K562 (cell line): Measurements from ENCODE around the gene VSNL1. TPM values are rescaled to one million over a fixed set of nuclear protein-coding genes. Genes with fewer than 3 reads are reported as not detected.
A peak's percentile ranks its signal among the peaks of the same experiment; 100 is the strongest.

Experiments
- ATAC-seq: fragments of 200-7000 bp; cut with Tn5 transposase; 3 replicates; pipeline ENCODE4 v1.9.1; 2020; ENCODE audit warnings: moderate library complexity
- BruUV-seq: library from RNA; stranded (reverse); fragments of 400-500 nt; replicated peaks from 2 replicates; lab custom pipeline; 2021; lab: Mats Ljungman, UMichigan
- CTCF ChIA-PET: fragments of 300-600 bp; formaldehyde crosslinking; extraction: SDS; loops from one replicate; lab custom pipeline; 2021; ENCODE audit warnings: low intra/inter-chr PET ratio; lab: Yijun Ruan, JAX
- POLR2A ChIA-PET: fragments of 300-600, 350-650 bp; sonication (Branson Sonifier 250); formaldehyde crosslinking; extraction: SDS; loops from one replicate; lab custom pipeline; 2021; ENCODE audit warnings: antibody characterized with exemption, inconsistent platforms; lab: Yijun Ruan, JAX
- DNase-seq, 4 experiments: peaks; one replicate each; pipeline versions ENCODE4 v3.0.0 to v3.0.0-alpha.2; 2011 to 2018; ENCODE audit warnings: low spot score in 3 of 4, mixed read lengths in 3 of 4; ENCODE audit errors: extremely low read depth in 1 of 4
- FAIRE-seq: peaks from 2 replicates; lab custom pipeline; 2011; peaks lifted over from hg19 to GRCh38; lab: Jason Lieb, UNC
- H2AFZ ChIP-seq: 2 replicates; pipeline ENCODE4 v1.6.0; 2011; ENCODE audit warnings: low read depth, low read length, control low read depth, inconsistent platforms
- H3K27ac ChIP-seq: fragments of 200-600 bp; 3 replicates; pipeline ENCODE4 v1.8.0; 2011; ENCODE audit warnings: low read depth, mild to moderate bottlenecking, control low read depth, inconsistent platforms, low read length, moderate library complexity, mixed read lengths; ENCODE audit errors: extremely low read depth
- H3K27me3 ChIP-seq, 2 experiments: fragments of 300-600 bp in 1 of 2; 2 replicates in 1 of 2; 3 replicates in 1 of 2; pipeline versions ENCODE4 v1.6.0 to v1.8.0; 2011; ENCODE audit warnings: inconsistent platforms in 2 of 2, low read length in 2 of 2, mild to moderate bottlenecking in 1 of 2, mixed read lengths in 1 of 2, moderate library complexity in 1 of 2; ENCODE audit not compliant: control insufficient read depth in 2 of 2, insufficient read depth in 2 of 2
- H3K36me3 ChIP-seq: fragments of 300-600 bp; 3 replicates; pipeline ENCODE4 v1.8.0; 2011; ENCODE audit warnings: mild to moderate bottlenecking, low read length, inconsistent platforms; ENCODE audit not compliant: control insufficient read depth, insufficient read depth
- H3K4me1 ChIP-seq, 2 experiments: fragments of 200-600 bp in 1 of 2; replicated peaks in 1 of 2; 2 replicates in 1 of 2; 3 replicates in 1 of 2; pipeline versions ENCODE4 v1.5.1 to v1.8.0; 2011; ENCODE audit warnings: inconsistent platforms in 2 of 2, low read length in 2 of 2, mild to moderate bottlenecking in 1 of 2, mixed read lengths in 1 of 2, moderate library complexity in 1 of 2; ENCODE audit not compliant: control insufficient read depth in 2 of 2, insufficient read depth in 2 of 2
- H3K4me2 ChIP-seq: 2 replicates; pipeline ENCODE4 v1.6.1; 2011; ENCODE audit warnings: low read length, control low read depth, inconsistent platforms, mixed read lengths; ENCODE audit not compliant: insufficient read depth
- H3K4me3 ChIP-seq: fragments of 200-600 bp; sonication (generic), shearing (Covaris generic); 2 replicates; pipeline ENCODE4 v1.5.1; 2016; ENCODE audit warnings: control low read depth, inconsistent platforms
- H3K79me2 ChIP-seq: fragments of 200-600 bp; 3 replicates; pipeline ENCODE4 v1.8.0; 2011; ENCODE audit warnings: low read length, inconsistent platforms; ENCODE audit not compliant: control insufficient read depth, insufficient read depth
- H3K9ac ChIP-seq, 2 experiments: 2 replicates each; pipeline versions ENCODE4 v1.6.0 to v1.6.1; 2011; ENCODE audit warnings: low read depth in 2 of 2, low read length in 2 of 2, control low read depth in 1 of 2, inconsistent platforms in 1 of 2, mild to moderate bottlenecking in 1 of 2, mixed read lengths in 1 of 2; ENCODE audit not compliant: insufficient read depth in 1 of 2
- H3K9me1 ChIP-seq: one replicate; pipeline ENCODE4 v1.6.0; 2011; ENCODE audit warnings: inconsistent platforms, mild to moderate bottlenecking, low read length, moderate library complexity; ENCODE audit not compliant: control insufficient read depth, insufficient read depth
- H3K9me3 ChIP-seq: replicated peaks from 2 replicates; pipeline ENCODE4 v1.5.1; 2011; ENCODE audit warnings: low read depth, low read length, inconsistent platforms; ENCODE audit not compliant: control insufficient read depth, insufficient read depth
- H4K20me1 ChIP-seq: replicated peaks from 2 replicates; pipeline ENCODE4 v1.6.1; 2011; ENCODE audit warnings: low read length, inconsistent platforms, mixed read lengths; ENCODE audit not compliant: control insufficient read depth, insufficient read depth
- ARID2 ChIP-seq: fragments of 450-650 bp; IDR thresholded peaks from 2 replicates; pipeline ENCODE4 v1.6.1; 2017; ENCODE audit warnings: antibody characterized with exemption, mild to moderate bottlenecking
- KDM1A ChIP-seq, 2 experiments: fragments of 450-650 bp; IDR thresholded peaks; 2 replicates each; pipeline ENCODE4 v1.6.1; 2016; ENCODE audit warnings: mild to moderate bottlenecking in 2 of 2
- ZHX1 ChIP-seq: fragments of 150-350 bp; conservative IDR thresholded peaks from 2 replicates; pipeline ENCODE4 v1.6.1; 2014; ENCODE audit warnings: low read length
- WGBS: fragments of 100-300 bp; shearing (Covaris generic); methylation state at CpG from one replicate; pipeline ENCODE4 v1.1.6; 2016; ENCODE audit warnings: low coverage, mixed read lengths; ENCODE audit not compliant: insufficient coverage; ENCODE audit errors: missing lambda C conversion rate; 5-methylcytosine and 5-hydroxymethylcytosine counted together
- in situ Hi-C: fragments of 300-500 bp; cut with MboI; formaldehyde crosslinking; loops from 4 replicates; pipeline ENCODE4 v1.15.0; 2018; ENCODE audit warnings: inconsistent platforms, mixed read lengths
- intact Hi-C: fragments of 100-400 bp; cut with micrococcal nuclease; formaldehyde crosslinking; loops from 2 replicates; pipeline ENCODE4 v1.14.2; 2022
- polyA plus RNA-seq, 8 experiments: library from polyadenylated mRNA; depleted of rRNA in 4 of 8; stranded (reverse) in 5 of 8; unstranded in 3 of 8; fragments of >200 nt; fragmentation: Nextera tagmentation in 2 of 8; fragmentation: Illumina TruSeq in 1 of 8; extraction: Ambion mirVana in 2 of 8; extraction: Trizol in 1 of 8; gene quantifications; 2 replicates each; pipeline versions ENCODE4 v1.2.1 to v1.2.3, GENCODE V29; 2011 to 2014; ENCODE audit warnings: inconsistent platforms in 1 of 8, missing spikeins in 1 of 8
- total RNA-seq, 7 experiments: library from RNA; depleted of rRNA in 6 of 7; stranded (reverse); fragments of >200 nt in 6 of 7; fragmentation: Illumina TruSeq in 2 of 7; extraction: Trizol in 2 of 7; gene quantifications; 2 replicates each; pipeline versions ENCODE4 v1.2.1 to v1.2.3, GENCODE V29; 2011 to 2021; ENCODE audit warnings: low replicate concordance in 1 of 7
- TF ChIP-seq, protein P1 (sequence below): fragments of 450-650 bp; conservative IDR thresholded peaks from 2 replicates; pipeline ENCODE4 v1.6.1; 2016; ENCODE audit warnings: missing genetic modification characterization, low read depth, mild to moderate bottlenecking, missing compliant biosample characterization, moderate library complexity
- TF ChIP-seq, protein P2 (sequence below), 2 experiments: fragments of 450-650 bp; formaldehyde crosslinking in 1 of 2; IDR thresholded peaks; 2 replicates each; pipeline versions ENCODE4 v1.4.0 to v1.6.1; 2014 to 2020; ENCODE audit warnings: mild to moderate bottlenecking in 2 of 2, borderline replicate concordance in 1 of 2, low read depth in 1 of 2
- TF ChIP-seq, protein P3 (sequence below): sonication (generic); formaldehyde crosslinking; IDR thresholded peaks from 2 replicates; pipeline ENCODE4 v1.8.1; 2023; ENCODE audit warnings: mild to moderate bottlenecking, missing genetic modification reagents

Gene VSNL1
- total and polyA plus RNA-seq, 9 of the 15 experiments (the other 6 are each of a cell fraction or from before 2014, with no cell fraction given), result 0.20 TPM; not detected in 8

- Histone ChIP-seq H3K4me1 (no peaks in the 10 kb centered on the region), H3K27ac (no peak overlapping the region), H3K27me3 (0 out of 5 replicates have a peak, but pooled peaks cover 0 to 4% of the 10 kb centered on the region in 2 experiments), H3K79me2 (no peaks in the 10 kb centered on the region), H2AFZ (no peak overlapping the region), H4K20me1 (no peaks in the 10 kb centered on the region), H3K36me3 (no peaks in the 10 kb centered on the region), H3K9ac (no peak overlapping the region), H3K9me1 (no peaks in the 10 kb centered on the region), H3K4me2 (no peak overlapping the region), H3K4me3 (no peak overlapping the region), H3K9me3 (no peaks in the 10 kb centered on the region)
- BruUV-seq, result no TSS peak
- ChIA-PET POLR2A (interaction anchor here (0.6 kb wide), 1 partner anchor 67 kb away, joined by 3 read pairs; no protein-coding TSS in a partner anchor), CTCF (no interaction called here)
- 2% methylated on average over 3 of the region's 3 CpGs for WGBS
- peak; percentile 54; the same call in 1 of the 3 replicates for ATAC-seq
- in situ Hi-C loops (no loop called here), intact Hi-C loops (loop anchor here (1.0 to 10.0 kb wide), 2 partner anchors 102 to 798 kb away; no protein-coding TSS in a partner anchor)
- DNase-seq, result no peak
- FAIRE-seq, result no peak
- TF ChIP-seq KDM1A (IDR thresholded peaks at IDR 0.05), result no peak
- TF ChIP-seq, protein P1, sequence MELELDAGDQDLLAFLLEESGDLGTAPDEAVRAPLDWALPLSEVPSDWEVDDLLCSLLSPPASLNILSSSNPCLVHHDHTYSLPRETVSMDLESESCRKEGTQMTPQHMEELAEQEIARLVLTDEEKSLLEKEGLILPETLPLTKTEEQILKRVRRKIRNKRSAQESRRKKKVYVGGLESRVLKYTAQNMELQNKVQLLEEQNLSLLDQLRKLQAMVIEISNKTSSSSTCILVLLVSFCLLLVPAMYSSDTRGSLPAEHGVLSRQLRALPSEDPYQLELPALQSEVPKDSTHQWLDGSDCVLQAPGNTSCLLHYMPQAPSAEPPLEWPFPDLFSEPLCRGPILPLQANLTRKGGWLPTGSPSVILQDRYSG (tag), result no peak
- no peak for TF ChIP-seq ZHX1
- TF ChIP-seq, protein P2, sequence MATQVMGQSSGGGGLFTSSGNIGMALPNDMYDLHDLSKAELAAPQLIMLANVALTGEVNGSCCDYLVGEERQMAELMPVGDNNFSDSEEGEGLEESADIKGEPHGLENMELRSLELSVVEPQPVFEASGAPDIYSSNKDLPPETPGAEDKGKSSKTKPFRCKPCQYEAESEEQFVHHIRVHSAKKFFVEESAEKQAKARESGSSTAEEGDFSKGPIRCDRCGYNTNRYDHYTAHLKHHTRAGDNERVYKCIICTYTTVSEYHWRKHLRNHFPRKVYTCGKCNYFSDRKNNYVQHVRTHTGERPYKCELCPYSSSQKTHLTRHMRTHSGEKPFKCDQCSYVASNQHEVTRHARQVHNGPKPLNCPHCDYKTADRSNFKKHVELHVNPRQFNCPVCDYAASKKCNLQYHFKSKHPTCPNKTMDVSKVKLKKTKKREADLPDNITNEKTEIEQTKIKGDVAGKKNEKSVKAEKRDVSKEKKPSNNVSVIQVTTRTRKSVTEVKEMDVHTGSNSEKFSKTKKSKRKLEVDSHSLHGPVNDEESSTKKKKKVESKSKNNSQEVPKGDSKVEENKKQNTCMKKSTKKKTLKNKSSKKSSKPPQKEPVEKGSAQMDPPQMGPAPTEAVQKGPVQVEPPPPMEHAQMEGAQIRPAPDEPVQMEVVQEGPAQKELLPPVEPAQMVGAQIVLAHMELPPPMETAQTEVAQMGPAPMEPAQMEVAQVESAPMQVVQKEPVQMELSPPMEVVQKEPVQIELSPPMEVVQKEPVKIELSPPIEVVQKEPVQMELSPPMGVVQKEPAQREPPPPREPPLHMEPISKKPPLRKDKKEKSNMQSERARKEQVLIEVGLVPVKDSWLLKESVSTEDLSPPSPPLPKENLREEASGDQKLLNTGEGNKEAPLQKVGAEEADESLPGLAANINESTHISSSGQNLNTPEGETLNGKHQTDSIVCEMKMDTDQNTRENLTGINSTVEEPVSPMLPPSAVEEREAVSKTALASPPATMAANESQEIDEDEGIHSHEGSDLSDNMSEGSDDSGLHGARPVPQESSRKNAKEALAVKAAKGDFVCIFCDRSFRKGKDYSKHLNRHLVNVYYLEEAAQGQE (IDR thresholded peaks at IDR 0.05; ENCODE audit: borderline replicate concordance), result peak; percentile 20; the same call in 1 of the 2 replicates
- TF ChIP-seq, protein P2 (CRISPR knock-in tag; IDR thresholded peaks at IDR 0.05; ENCODE audit: low read depth), result no peak
- TF ChIP-seq, protein P3, sequence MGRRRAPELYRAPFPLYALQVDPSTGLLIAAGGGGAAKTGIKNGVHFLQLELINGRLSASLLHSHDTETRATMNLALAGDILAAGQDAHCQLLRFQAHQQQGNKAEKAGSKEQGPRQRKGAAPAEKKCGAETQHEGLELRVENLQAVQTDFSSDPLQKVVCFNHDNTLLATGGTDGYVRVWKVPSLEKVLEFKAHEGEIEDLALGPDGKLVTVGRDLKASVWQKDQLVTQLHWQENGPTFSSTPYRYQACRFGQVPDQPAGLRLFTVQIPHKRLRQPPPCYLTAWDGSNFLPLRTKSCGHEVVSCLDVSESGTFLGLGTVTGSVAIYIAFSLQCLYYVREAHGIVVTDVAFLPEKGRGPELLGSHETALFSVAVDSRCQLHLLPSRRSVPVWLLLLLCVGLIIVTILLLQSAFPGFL, result no peak
- TF ChIP-seq ARID2, result no peak
Observed at GRCh38 chr2:17573085-17573803, 32.7 kb downstream of the VSNL1 start.
